K562 (cell line): ENCODE measurements around the gene ELK4. TPM values are rescaled to one million over a fixed set of nuclear protein-coding genes. Genes with fewer than 3 reads are reported as not detected.
A peak's percentile ranks its signal among the peaks of the same experiment; 100 is the strongest.

Source experiments
- FOS ChIP-seq: IDR thresholded peaks from 3 replicates; pipeline ENCODE4 v1.6.1; 2011; ENCODE audit not compliant: insufficient read length; ENCODE audit errors: extremely low read depth
- FOXA3 ChIP-seq, 2 experiments: fragments of 450-650 bp in 1 of 2; sonication (generic) in 1 of 2; formaldehyde crosslinking; IDR thresholded peaks in 1 of 2; conservative IDR thresholded peaks in 1 of 2; 2 replicates each; pipeline versions ENCODE4 v1.4.0 to v1.8.0; 2020 to 2022; ENCODE audit warnings: mild to moderate bottlenecking in 2 of 2, missing genetic modification reagents in 1 of 2
- MTF1 ChIP-seq: fragments of 250-450 bp; sonication (Bioruptor Pico); IDR thresholded peaks from 2 replicates; pipeline ENCODE4 v1.9.0; 2021; ENCODE audit warnings: moderate library complexity, mild to moderate bottlenecking, inconsistent platforms, borderline replicate concordance
- SAFB2 ChIP-seq: fragments of 200-400 bp; formaldehyde crosslinking; IDR thresholded peaks from 2 replicates; pipeline ENCODE4 v1.6.1; 2018; ENCODE audit warnings: borderline replicate concordance, low read length, low read depth, moderate library complexity; ENCODE audit not compliant: severe bottlenecking
- SMARCC2 ChIP-seq: fragments of 450-650 bp; IDR thresholded peaks from 2 replicates; pipeline ENCODE4 v1.6.1; 2017; ENCODE audit warnings: antibody characterized with exemption, moderate library complexity, mild to moderate bottlenecking, low read depth
- SRF ChIP-seq, 2 experiments: fragments of 250-450, 450-650 bp in 1 of 2; sonication (Bioruptor Pico) in 1 of 2; sonication (generic) in 1 of 2; formaldehyde crosslinking; IDR thresholded peaks; 2 replicates each; pipeline versions ENCODE4 v1.5.0 to v1.5.1; 2020 to 2022; ENCODE audit warnings: mild to moderate bottlenecking in 1 of 2, missing genetic modification reagents in 1 of 2
- TCFL5 ChIP-seq: fragments of 250-450 bp; sonication (Bioruptor Pico); conservative IDR thresholded peaks from 2 replicates; pipeline ENCODE4 v1.6.1; 2021; ENCODE audit warnings: mild to moderate bottlenecking, moderate library complexity, matching md5 sums
- ZNF143 ChIP-seq: sonication (generic); formaldehyde crosslinking; IDR thresholded peaks from 2 replicates; pipeline ENCODE4 v1.9.0; 2022; ENCODE audit warnings: mild to moderate bottlenecking, missing genetic modification reagents
- ZNF431 ChIP-seq: sonication (generic); formaldehyde crosslinking; IDR thresholded peaks from 2 replicates; pipeline ENCODE4 v1.8.0; 2022; ENCODE audit warnings: mild to moderate bottlenecking, missing genetic modification reagents
- ZNF77 ChIP-seq: fragments of 250-450 bp; sonication (Bioruptor Pico); IDR thresholded peaks from 2 replicates; pipeline ENCODE4 v1.5.0; 2020
- polyA plus RNA-seq, 8 experiments: library from polyadenylated mRNA; depleted of rRNA in 4 of 8; stranded (reverse) in 5 of 8; unstranded in 3 of 8; fragments of >200 nt; fragmentation: Nextera tagmentation in 2 of 8; fragmentation: Illumina TruSeq in 1 of 8; extraction: Ambion mirVana in 2 of 8; extraction: Trizol in 1 of 8; gene quantifications; 2 replicates each; pipeline versions ENCODE4 v1.2.1 to v1.2.3, GENCODE V29; 2011 to 2014; ENCODE audit warnings: inconsistent platforms in 1 of 8, missing spikeins in 1 of 8
- total RNA-seq, 7 experiments: library from RNA; depleted of rRNA in 6 of 7; stranded (reverse); fragments of >200 nt in 6 of 7; fragmentation: Illumina TruSeq in 2 of 7; extraction: Trizol in 2 of 7; gene quantifications; 2 replicates each; pipeline versions ENCODE4 v1.2.1 to v1.2.3, GENCODE V29; 2011 to 2021; ENCODE audit warnings: low replicate concordance in 1 of 7
- TF ChIP-seq, protein P1 (sequence below): fragments of 250-450 bp; sonication (Bioruptor Pico); IDR thresholded peaks from 2 replicates; pipeline ENCODE4 v1.5.0; 2021; ENCODE audit warnings: mild to moderate bottlenecking, borderline replicate concordance
- TF ChIP-seq, protein P2 (sequence below): fragments of 250-450 bp; sonication (Bioruptor Pico); IDR thresholded peaks from 2 replicates; pipeline ENCODE4 v1.6.1; 2021; ENCODE audit warnings: mild to moderate bottlenecking
- TF ChIP-seq, protein P3 (sequence below): sonication (generic); formaldehyde crosslinking; IDR thresholded peaks from 2 replicates; pipeline ENCODE4 v1.5.0; 2020; ENCODE audit warnings: missing genetic modification reagents
- TF ChIP-seq, protein P4 (sequence below): sonication (generic); formaldehyde crosslinking; IDR thresholded peaks from 2 replicates; pipeline ENCODE4 v1.8.0; 2023; ENCODE audit warnings: mild to moderate bottlenecking, missing genetic modification reagents
- TF ChIP-seq, protein P5 (sequence below), 3 experiments: IDR thresholded peaks in 2 of 3; conservative IDR thresholded peaks in 1 of 3; 2 replicates each; pipeline ENCODE4 v1.5.1; 2011 to 2012; ENCODE audit warnings: low read length in 3 of 3, mild to moderate bottlenecking in 3 of 3, control low read depth in 2 of 3, improper control_type of control experiment in 1 of 3, inconsistent platforms in 1 of 3, low read depth in 1 of 3, mixed read lengths in 1 of 3, moderate library complexity in 1 of 3; ENCODE audit not compliant: insufficient read depth in 2 of 3
- TF ChIP-seq, protein P6 (sequence below): sonication (generic); formaldehyde crosslinking; IDR thresholded peaks from 2 replicates; pipeline ENCODE4 v1.8.0; 2022; ENCODE audit warnings: mild to moderate bottlenecking, missing genetic modification reagents

The ELK4 gene
- total and polyA plus RNA-seq, 9 of the 15 experiments (the other 6 are each of a cell fraction or from before 2014, with no cell fraction given): 2.0 to 21.7 (median 9.2) TPM

DNA sequence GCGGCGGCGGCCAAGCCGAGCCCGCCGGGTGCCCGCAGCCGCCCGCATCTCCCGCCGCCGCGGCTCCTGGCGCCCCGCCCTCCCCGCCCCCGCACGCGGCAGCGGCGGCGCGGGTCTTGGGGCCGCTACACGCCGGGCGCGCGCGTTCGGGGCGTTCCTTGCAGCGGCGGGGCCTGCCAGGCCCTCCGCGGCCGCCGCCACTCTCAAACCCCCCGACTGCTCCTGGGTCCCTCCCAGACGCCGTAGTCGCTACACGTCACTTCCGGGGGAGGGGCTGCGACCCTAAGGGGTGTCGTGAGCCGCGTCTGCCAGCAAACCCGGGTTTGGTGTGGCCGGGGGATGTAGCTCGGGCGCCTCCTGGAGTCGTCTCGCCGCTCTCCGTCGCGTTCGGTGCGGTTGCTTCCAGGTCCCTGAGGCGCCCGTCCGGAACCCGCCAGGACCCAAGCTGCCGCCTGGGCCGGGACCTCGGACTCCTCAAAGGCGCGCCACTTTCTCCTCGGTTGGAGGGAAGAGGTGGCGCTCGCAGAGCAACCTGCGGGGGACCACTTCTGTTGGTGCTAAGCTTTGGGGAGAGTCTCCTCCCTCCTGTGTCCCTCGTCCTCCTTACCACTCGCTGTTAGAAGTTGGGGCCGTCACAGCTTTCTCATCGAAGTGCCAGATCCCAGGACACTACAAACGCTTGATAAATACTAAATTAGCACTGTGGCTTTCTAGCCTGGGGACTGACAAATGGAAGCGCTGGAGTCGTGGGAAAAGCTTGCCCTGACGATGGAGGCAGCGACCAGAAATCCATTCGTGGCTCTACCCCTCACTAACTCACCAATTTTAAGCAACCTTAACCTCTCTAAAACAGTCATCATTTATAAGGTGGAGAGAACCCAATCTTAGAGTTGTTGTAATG is at the start of gene ELK4 (continued):
- TF ChIP-seq, protein P1, sequence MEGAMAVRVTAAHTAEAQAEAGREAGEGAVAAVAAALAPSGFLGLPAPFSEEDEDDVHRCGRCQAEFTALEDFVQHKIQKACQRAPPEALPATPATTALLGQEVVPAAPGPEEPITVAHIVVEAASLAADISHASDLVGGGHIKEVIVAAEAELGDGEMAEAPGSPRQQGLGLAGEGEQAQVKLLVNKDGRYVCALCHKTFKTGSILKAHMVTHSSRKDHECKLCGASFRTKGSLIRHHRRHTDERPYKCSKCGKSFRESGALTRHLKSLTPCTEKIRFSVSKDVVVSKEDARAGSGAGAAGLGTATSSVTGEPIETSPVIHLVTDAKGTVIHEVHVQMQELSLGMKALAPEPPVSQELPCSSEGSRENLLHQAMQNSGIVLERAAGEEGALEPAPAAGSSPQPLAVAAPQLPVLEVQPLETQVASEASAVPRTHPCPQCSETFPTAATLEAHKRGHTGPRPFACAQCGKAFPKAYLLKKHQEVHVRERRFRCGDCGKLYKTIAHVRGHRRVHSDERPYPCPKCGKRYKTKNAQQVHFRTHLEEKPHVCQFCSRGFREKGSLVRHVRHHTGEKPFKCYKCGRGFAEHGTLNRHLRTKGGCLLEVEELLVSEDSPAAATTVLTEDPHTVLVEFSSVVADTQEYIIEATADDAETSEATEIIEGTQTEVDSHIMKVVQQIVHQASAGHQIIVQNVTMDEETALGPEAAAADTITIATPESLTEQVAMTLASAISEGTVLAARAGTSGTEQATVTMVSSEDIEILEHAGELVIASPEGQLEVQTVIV: no peak
- TF ChIP-seq ZNF431 (CRISPR knock-in tag) (no peak; the same call in none of the 2 replicates), MTF1 (no peak), SAFB2 (no peak), FOS (no peak), ZNF143 (CRISPR knock-in tag) (no peak), SRF (CRISPR knock-in tag; IDR thresholded peaks at IDR 0.05) (peak; percentile 3 to 81; a peak in 2 of 4 replicates), ZNF77 (CRISPR knock-in tag) (no peak), FOXA3 (CRISPR knock-in tag; conservative IDR thresholded peaks at IDR 0.05 in 1 of 2, IDR thresholded peaks at IDR 0.05 in 1 of 2) (peak in 1 of 2 experiments; percentile 49; a peak in 1 of 4 replicates), TCFL5 (no peak), SMARCC2 (no peak)
- TF ChIP-seq, protein P2, sequence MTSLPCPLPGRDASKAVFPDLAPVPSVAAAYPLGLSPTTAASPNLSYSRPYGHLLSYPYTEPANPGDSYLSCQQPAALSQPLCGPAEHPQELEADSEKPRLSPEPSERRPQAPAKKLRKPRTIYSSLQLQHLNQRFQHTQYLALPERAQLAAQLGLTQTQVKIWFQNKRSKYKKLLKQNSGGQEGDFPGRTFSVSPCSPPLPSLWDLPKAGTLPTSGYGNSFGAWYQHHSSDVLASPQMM (CRISPR knock-in tag): no peak
- TF ChIP-seq, protein P3, sequence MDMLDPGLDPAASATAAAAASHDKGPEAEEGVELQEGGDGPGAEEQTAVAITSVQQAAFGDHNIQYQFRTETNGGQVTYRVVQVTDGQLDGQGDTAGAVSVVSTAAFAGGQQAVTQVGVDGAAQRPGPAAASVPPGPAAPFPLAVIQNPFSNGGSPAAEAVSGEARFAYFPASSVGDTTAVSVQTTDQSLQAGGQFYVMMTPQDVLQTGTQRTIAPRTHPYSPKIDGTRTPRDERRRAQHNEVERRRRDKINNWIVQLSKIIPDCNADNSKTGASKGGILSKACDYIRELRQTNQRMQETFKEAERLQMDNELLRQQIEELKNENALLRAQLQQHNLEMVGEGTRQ: no peak
- TF ChIP-seq, protein P4, sequence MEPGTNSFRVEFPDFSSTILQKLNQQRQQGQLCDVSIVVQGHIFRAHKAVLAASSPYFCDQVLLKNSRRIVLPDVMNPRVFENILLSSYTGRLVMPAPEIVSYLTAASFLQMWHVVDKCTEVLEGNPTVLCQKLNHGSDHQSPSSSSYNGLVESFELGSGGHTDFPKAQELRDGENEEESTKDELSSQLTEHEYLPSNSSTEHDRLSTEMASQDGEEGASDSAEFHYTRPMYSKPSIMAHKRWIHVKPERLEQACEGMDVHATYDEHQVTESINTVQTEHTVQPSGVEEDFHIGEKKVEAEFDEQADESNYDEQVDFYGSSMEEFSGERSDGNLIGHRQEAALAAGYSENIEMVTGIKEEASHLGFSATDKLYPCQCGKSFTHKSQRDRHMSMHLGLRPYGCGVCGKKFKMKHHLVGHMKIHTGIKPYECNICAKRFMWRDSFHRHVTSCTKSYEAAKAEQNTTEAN: peak; percentile 72; the same call in 1 of the 2 replicates
- TF ChIP-seq, protein P5, sequence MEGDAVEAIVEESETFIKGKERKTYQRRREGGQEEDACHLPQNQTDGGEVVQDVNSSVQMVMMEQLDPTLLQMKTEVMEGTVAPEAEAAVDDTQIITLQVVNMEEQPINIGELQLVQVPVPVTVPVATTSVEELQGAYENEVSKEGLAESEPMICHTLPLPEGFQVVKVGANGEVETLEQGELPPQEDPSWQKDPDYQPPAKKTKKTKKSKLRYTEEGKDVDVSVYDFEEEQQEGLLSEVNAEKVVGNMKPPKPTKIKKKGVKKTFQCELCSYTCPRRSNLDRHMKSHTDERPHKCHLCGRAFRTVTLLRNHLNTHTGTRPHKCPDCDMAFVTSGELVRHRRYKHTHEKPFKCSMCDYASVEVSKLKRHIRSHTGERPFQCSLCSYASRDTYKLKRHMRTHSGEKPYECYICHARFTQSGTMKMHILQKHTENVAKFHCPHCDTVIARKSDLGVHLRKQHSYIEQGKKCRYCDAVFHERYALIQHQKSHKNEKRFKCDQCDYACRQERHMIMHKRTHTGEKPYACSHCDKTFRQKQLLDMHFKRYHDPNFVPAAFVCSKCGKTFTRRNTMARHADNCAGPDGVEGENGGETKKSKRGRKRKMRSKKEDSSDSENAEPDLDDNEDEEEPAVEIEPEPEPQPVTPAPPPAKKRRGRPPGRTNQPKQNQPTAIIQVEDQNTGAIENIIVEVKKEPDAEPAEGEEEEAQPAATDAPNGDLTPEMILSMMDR (IDR thresholded peaks at IDR 0.05 in 2 of 3, conservative IDR thresholded peaks at IDR 0.05 in 1 of 3; ENCODE audit: insufficient read depth in 2 of 3, low read depth in 1 of 3, low read length in 3 of 3): peak; percentile 80 to 94 (median 91)
- TF ChIP-seq, protein P6, sequence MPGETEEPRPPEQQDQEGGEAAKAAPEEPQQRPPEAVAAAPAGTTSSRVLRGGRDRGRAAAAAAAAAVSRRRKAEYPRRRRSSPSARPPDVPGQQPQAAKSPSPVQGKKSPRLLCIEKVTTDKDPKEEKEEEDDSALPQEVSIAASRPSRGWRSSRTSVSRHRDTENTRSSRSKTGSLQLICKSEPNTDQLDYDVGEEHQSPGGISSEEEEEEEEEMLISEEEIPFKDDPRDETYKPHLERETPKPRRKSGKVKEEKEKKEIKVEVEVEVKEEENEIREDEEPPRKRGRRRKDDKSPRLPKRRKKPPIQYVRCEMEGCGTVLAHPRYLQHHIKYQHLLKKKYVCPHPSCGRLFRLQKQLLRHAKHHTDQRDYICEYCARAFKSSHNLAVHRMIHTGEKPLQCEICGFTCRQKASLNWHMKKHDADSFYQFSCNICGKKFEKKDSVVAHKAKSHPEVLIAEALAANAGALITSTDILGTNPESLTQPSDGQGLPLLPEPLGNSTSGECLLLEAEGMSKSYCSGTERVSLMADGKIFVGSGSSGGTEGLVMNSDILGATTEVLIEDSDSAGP: no peak
